Hematopoietic multipotent progenitor cell (in vitro differentiated cells): ENCODE measurements around the gene ZDHHC7. TPM values are rescaled to one million over a fixed set of nuclear protein-coding genes. Genes with fewer than 3 reads are reported as not detected.
A peak's percentile ranks its signal among the peaks of the same experiment; 100 is the strongest.
"Not testable (repeated sequence)": the region's sequence is repeated elsewhere in the genome, so short reads cannot be mapped to it uniquely, and the experiment has no call there.

Experiments
- DNase-seq, 3 donors: peaks; one replicate each; pipeline ENCODE4 v3.0.0-alpha.2; 2011 to 2015; ENCODE audit warnings: low read depth in 2 of 3, low spot score in 2 of 3
- total RNA-seq: library from RNA; depleted of rRNA; stranded (reverse); fragments of >200 nt; gene quantifications from one replicate; pipeline ENCODE4 v1.2.3, GENCODE V29; 2012

Gene ZDHHC7
- total RNA-seq, 1 donor, result 56.6 TPM

DNA sequence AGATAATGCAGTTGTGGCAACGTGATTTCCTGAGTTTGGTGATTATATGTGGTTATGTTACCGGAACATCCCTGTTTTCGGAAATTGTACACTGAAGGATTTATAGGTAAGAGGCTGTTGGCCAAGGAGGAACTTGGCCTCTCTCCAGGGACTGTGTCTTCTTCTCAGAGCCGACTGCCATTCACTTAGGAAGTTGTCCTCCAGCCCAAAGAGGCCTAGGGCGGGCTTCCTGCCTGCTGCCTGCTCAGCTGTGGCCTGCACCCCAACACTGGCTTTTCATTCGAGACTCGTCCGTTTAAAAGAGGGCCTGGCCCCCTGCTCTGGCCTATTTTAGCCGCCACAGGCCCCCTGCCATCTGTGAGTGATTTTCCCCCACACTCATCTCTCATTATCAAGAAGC is 64.3 kb downstream of the ZDHHC7 start:
- DNase-seq, result peak in 2 of 3 donors; percentile 81 to 88

DNA sequence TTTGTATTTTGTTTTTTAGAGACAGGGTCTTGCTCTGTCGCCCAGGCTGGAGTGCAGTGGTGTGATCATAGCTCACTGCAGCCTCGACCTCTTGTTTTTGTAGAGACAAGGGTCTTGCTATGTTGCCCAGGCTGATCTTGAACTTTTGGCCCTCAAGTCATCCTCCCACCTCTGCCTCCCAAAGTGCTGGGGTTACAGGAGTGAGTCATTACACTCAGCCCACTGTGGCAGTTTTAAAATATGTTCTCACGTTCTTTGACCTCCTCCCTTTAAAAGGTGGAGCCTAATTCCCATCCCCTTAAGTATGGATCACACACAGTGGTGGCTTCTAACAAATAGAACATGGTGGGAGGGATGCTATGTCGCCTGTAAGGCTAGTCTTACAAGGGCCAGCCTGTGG is 67.7 kb downstream of the ZDHHC7 start:
- no peak for DNase-seq

DNA sequence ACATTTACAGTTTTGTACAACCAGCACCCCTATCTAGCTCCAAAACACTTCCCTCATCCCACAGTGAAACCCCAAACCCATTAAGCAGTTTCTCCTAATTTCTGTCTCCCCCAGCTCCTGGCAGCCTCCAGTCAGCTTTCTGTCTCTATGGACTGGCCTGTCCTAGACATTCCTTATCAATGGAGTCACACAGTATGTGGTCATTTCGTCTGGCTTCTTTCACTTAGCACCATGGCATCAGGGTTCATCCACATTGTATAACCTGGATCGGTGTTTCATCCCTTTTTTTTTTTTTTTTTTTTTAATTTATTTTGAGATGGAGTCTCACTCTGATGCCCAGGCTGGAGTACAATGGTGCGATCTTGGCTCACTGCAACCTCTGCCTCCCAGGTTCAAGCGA is 68.5 kb downstream of the ZDHHC7 start:
- no peak for DNase-seq

- no peak for DNase-seq
Measured at GRCh38 chr16:84941921-84942320, 69.4 kb downstream of the ZDHHC7 start.

DNA sequence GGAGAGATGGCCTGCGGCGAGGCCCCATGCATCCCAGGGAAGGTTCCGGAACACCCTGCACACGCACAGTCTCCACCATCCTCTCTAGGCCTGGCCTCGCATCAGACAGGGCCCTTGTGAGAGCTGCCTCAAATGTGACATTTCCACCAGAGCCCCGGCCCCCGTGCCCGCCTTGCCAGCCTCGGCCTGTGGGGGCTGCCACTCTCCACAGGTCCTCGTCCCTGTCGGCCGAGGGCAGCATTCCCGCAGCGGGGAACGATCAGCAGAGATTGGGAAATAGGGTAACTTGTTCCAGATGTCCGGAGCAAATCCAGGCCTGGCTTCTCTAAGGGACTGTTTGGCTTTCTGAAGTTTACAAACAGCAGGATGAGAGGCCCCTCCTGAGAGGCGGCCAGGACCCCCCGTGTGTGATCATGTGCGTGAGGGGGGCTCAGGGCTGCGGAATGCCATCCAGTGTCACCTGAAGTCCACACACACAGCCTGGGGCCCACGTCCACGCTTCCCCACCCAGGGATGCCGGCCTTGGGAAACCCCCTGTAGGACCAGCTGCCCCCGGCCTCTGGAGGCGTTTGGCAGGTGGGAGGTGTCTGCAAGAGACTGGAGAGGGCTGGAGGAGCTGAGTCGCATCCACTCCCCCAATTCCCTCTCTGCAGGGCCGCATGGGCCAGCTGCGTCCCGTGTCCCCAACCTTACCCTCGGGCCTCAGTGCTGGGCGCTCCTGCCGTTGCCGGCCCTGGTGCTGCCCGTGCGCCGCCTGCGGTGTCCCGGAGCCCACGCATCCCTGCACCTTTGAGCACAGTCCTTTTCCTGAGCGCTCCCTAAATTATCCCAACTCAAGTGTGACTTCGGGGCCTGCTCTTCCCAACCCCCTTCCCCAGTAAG is 70.4 kb downstream of the ZDHHC7 start:
- DNase-seq, result no peak

DNA sequence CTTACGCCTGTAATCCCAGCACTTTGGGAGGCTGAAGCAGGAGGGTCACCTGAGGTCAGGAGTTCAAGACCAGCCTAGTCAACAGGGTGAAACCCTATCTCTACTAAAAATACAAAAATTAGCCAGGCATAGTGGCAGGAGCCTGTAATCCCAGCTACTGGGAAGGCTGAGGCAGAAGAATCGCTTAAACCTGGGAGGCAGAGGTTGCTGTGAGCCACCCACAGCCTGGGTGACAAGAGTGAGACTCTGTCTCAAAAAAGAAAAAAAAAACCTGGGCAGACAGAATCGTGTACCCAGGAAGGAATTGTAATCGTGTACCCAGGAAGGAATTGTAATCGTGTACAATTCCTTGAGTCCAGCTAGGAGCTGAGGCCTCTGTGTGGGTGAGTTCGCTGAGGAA is 72.7 kb downstream of the ZDHHC7 start:
- not testable (repeated sequence) for DNase-seq

- no peak for DNase-seq
Measured at GRCh38 chr16:84937196-84938005, 73.9 kb downstream of the ZDHHC7 start.

DNA sequence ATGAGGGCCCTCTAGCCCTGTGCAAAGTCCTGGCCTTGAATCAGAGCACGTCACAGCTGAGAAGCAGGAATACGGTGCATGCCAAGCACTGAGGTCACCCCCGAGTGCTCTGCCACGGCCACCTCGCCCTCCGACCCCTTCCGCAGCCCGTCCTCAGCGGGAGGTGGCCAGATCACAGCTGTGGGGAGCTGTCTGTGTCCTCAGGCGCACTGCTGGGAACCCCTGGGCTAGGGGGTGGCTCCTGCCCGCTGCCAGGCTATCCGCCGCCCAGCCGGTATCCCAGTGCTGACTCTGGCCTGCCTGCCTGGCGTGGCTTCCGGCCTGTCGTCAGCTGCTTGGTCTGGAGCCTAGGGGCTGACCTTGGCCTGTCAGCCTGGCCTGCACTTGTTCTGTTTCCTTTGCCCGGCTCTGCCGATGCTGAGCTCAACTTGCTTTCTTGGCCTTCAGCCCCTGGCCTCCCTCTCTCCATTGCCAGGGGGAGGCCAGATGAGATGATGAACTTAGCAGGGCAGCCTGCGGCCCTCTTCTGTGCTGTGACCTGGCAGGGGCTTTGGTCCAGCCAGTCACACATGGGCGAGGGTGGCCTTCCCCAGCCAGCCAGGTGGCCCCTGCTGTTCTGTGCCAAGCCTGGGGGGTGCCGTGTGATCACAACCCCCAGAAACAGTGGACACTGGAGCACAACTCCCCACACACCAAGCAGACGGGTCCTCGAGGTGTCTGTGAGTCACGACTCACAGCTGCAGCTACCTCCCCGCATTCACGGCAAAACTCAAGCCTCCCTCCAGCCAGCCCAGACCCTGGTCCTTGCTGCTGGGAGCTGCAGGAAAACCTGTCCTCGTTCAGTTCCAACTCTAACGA is 77.3 kb downstream of the ZDHHC7 start:
- no peak for DNase-seq

GRCh38 chr16:84932681-84933080 is 78.7 kb downstream of the ZDHHC7 start:
- no peak for DNase-seq

DNA sequence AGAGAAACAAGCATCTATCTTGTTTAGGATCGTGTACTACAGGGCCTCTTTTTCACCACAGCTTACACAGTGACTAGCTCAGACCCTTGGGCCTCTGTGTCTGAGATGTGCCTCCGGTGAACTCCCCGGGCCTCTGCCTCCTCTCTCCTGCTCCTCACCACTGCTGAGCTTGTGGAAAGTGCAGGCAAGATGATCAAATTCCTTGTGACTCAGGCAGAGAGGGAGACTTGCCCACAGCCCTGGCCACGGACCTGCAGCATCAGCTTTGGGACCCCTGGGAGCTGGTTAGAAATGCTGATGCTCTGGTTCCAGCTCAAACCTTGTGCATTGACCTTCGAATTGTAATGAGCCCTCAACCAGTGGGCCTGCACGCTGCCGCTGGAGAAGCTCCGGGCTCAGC is 79.8 kb downstream of the ZDHHC7 start:
- no peak for DNase-seq

GRCh38 chr16:84931107-84931494 is 80.2 kb downstream of the ZDHHC7 start:
- no peak for DNase-seq

GRCh38 chr16:84930298-84931106 is 80.8 kb downstream of the ZDHHC7 start:
- no peak for DNase-seq

DNA sequence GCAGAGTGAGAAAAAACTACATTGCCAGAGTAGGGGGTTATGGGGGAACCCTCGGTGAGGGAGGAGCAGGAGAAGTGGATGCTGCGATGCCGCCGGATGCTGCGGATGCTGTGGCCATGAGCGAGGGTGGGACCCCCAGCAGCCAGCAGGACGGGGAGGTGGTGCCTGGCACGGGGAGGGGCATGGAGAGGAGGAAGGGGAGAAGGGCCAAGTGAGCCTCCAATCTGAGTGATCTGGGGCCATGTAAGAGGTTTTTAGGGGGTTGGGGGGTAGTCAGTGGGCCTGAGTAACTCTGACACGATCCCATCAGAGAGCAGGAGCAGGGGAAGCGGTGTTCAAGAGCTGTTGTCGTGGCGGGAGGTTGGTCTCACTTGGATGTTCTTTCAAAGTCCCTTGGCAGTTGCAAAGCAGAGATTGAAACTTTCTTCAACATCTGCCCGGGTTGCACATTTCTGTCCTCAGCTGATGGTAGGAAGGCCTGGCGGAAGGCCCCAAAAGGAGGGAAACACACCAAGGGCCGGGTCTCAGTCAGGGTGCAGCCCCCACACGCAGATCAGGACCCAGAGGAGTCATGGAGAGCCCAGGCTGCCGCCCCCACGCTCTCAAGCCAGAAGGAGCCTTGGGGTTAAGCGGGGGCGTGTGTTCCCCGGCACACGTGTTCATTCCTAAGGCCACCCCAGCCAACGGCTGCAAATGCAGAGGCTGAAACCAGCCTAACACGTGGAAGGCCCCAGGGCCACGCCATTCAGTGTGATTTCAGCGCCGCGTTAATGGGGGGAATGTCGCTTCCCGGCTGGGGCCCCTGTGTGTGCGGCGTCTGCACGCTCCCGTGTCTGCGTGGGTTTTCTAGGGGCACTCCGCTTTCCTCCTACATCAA is 81.7 kb downstream of the ZDHHC7 start:
- no peak for DNase-seq

DNA sequence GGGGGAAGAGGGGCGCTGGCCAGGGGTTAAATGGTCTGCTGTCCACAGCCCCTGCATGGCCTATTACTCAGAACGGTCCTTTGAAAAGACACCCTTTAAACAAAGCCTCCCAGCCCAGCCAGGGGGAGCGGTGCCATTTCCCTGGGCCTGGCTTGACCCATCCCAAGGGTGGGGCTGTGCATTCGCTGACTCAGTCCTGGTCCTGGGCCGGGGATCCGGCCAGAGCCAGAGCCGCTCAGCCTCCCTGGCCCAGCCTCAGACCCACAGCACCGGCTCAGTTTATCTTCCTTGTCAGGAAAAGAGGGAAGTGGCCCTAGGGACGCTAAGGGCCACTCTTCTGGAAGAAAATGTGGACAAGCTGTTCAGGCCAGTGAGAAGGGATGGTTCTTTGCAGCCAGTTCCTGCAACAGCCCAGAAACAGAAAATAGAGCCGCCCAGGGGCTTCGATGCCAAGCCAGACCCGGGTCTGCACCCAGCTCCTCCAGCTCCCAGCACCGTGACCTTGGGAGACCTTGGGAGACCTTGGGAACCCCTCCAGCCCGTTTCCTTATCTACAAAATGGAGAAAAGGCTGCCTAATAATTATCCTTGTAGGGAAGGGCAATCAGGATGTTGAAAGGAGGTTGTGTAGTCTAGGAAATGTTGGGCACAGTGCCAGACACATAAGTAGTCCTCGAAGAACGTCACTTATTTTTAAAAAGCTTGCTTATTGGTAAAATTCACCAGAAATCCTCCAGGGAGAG is 82.5 kb downstream of the ZDHHC7 start:
- no peak for DNase-seq

DNA sequence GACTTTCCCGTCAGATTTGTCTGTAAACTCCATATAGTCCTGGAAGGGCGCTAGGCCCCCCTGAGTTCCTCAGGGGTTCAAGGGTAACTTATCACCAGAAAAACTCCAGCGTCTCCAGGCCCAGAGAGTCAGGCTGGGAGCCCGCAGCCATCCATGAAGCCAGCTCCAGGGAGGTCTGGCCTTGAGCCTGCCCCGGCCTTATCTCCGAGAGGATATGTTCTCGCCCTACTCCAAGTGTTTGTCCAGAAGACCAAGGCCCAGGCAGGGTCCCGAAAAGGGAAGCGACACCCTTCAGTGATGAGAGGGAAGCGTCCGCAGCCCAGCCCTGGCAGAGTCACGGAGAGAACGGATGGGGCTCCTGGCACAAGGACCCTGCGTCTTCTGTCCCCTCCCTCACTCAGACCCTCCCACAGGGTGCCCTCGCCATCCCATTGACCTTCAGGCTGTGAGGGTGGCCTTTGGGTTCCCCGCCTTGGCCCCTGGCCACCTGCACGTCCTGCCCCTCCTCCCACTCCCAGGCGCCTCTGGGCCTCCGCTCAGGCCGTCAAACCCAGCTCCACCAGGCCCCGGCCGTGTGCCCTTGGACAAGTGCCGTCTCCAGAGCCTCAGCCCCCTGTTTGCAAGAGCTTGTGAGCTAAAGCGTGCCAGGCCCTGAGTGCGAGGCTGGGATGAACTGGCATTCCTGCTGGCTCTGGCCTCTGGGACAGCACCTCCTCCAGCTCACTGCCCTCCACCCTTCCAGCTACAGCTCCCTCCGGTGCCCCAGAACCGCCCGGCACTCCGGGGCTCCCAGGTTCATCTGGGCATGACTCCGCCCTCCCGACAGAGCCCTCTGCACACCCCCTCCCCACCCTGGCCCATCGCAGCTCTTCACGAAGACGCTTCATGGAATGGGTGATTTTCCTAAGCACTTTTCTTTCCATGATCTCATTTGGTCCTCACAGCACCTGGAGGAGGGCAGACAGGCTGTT is 83.4 kb downstream of the ZDHHC7 start:
- no peak for DNase-seq

- no peak for DNase-seq
Measured at GRCh38 chr16:84926462-84926861, 84.9 kb downstream of the ZDHHC7 start.

DNA sequence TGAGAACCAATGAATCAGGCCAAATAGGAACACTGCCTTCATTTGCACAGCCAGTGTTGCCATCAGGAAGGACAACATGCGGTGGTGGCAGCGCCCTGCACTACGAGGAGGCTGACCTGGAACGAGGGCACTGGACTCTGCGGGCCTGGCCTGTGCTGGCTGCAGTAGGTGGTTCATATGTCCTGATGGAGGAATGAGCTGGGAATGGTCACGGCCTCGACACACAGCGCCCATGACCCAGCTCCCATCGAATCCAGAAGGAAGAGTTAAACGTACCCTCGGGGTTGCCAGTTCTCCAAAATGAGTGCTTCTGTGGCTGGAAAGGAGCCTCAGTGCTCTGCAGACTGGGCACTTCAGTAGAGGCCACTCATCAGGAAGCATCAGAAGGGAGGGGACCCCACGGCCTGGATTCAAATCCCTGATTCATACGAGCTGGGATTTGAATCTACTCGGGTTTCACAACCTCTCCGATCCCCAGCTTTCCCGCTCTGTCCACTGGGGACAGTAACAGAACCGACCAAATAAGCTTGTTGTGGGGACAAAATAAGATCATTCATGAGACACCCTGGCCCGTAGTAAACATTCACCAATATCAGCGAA is 85.5 kb downstream of the ZDHHC7 start:
- DNase-seq, result no peak
